Measurements from ENCODE around the gene IKZF2.

DNA sequence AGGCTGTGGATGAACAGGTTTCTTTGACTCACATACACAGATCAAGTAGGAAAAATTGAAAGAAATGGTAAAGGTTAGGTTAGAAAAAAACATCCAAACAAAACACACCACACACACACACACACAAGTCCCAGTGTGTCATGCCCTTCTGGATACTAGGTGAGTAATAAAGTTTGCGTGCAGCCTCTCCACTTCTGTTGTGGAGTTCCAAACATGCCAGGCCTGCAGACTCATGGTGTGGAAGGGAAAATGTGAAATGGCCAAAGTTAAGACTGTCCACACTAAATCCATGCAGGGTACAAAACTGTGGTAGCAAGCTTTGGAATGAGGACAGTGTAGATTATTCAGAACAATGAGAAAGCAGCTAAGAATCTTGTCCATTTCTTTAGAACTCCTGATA lies 114.6 kb downstream of the IKZF2 start:
- TF ChIP-seq CTCF (optimal IDR thresholded peaks at IDR 0.05 in 1 of 3, IDR thresholded peaks at IDR 0.05 in 1 of 3, conservative IDR thresholded peaks at IDR 0.05 in 1 of 3; ENCODE audit: extremely low read depth in 1 of 3, insufficient read depth in 2 of 3, low read length in 3 of 3) (no peak), EZH2 (IDR thresholded peaks at IDR 0.05; ENCODE audit: low read length) (no peak)

Data from keratinocyte (primary cell).